K562 (cell line): ENCODE measurements around the gene ADORA2B. TPM values are rescaled to one million over a fixed set of nuclear protein-coding genes. Genes with fewer than 3 reads are reported as not detected.

Source experiments
- ATAC-seq: fragments of 200-7000 bp; cut with Tn5 transposase; 3 replicates; pipeline ENCODE4 v1.9.1; 2020; ENCODE audit warnings: moderate library complexity
- BruUV-seq: library from RNA; stranded (reverse); fragments of 400-500 nt; replicated peaks from 2 replicates; lab custom pipeline; 2021; lab: Mats Ljungman, UMichigan
- CTCF ChIA-PET: fragments of 300-600 bp; formaldehyde crosslinking; extraction: SDS; loops from one replicate; lab custom pipeline; 2021; ENCODE audit warnings: low intra/inter-chr PET ratio; lab: Yijun Ruan, JAX
- POLR2A ChIA-PET: fragments of 300-600, 350-650 bp; sonication (Branson Sonifier 250); formaldehyde crosslinking; extraction: SDS; loops from one replicate; lab custom pipeline; 2021; ENCODE audit warnings: antibody characterized with exemption, inconsistent platforms; lab: Yijun Ruan, JAX
- DNase-seq, 4 experiments: peaks; one replicate each; pipeline versions ENCODE4 v3.0.0 to v3.0.0-alpha.2; 2011 to 2018; ENCODE audit warnings: low spot score in 3 of 4, mixed read lengths in 3 of 4; ENCODE audit errors: extremely low read depth in 1 of 4
- FAIRE-seq: peaks from 2 replicates; lab custom pipeline; 2011; peaks lifted over from hg19 to GRCh38; lab: Jason Lieb, UNC
- H2AFZ ChIP-seq: 2 replicates; pipeline ENCODE4 v1.6.0; 2011; ENCODE audit warnings: low read depth, low read length, control low read depth, inconsistent platforms
- H3K27ac ChIP-seq: fragments of 200-600 bp; 3 replicates; pipeline ENCODE4 v1.8.0; 2011; ENCODE audit warnings: low read depth, mild to moderate bottlenecking, control low read depth, inconsistent platforms, low read length, moderate library complexity, mixed read lengths; ENCODE audit errors: extremely low read depth
- H3K27me3 ChIP-seq, 2 experiments: fragments of 300-600 bp in 1 of 2; 2 replicates in 1 of 2; 3 replicates in 1 of 2; pipeline versions ENCODE4 v1.6.0 to v1.8.0; 2011; ENCODE audit warnings: inconsistent platforms in 2 of 2, low read length in 2 of 2, mild to moderate bottlenecking in 1 of 2, mixed read lengths in 1 of 2, moderate library complexity in 1 of 2; ENCODE audit not compliant: control insufficient read depth in 2 of 2, insufficient read depth in 2 of 2
- H3K36me3 ChIP-seq: fragments of 300-600 bp; 3 replicates; pipeline ENCODE4 v1.8.0; 2011; ENCODE audit warnings: mild to moderate bottlenecking, low read length, inconsistent platforms; ENCODE audit not compliant: control insufficient read depth, insufficient read depth
- H3K4me1 ChIP-seq, 2 experiments: fragments of 200-600 bp in 1 of 2; replicated peaks in 1 of 2; 2 replicates in 1 of 2; 3 replicates in 1 of 2; pipeline versions ENCODE4 v1.5.1 to v1.8.0; 2011; ENCODE audit warnings: inconsistent platforms in 2 of 2, low read length in 2 of 2, mild to moderate bottlenecking in 1 of 2, mixed read lengths in 1 of 2, moderate library complexity in 1 of 2; ENCODE audit not compliant: control insufficient read depth in 2 of 2, insufficient read depth in 2 of 2
- H3K4me2 ChIP-seq: 2 replicates; pipeline ENCODE4 v1.6.1; 2011; ENCODE audit warnings: low read length, control low read depth, inconsistent platforms, mixed read lengths; ENCODE audit not compliant: insufficient read depth
- H3K4me3 ChIP-seq: fragments of 200-600 bp; sonication (generic), shearing (Covaris generic); 2 replicates; pipeline ENCODE4 v1.5.1; 2016; ENCODE audit warnings: control low read depth, inconsistent platforms
- H3K79me2 ChIP-seq: fragments of 200-600 bp; 3 replicates; pipeline ENCODE4 v1.8.0; 2011; ENCODE audit warnings: low read length, inconsistent platforms; ENCODE audit not compliant: control insufficient read depth, insufficient read depth
- H3K9ac ChIP-seq, 2 experiments: 2 replicates each; pipeline versions ENCODE4 v1.6.0 to v1.6.1; 2011; ENCODE audit warnings: low read depth in 2 of 2, low read length in 2 of 2, control low read depth in 1 of 2, inconsistent platforms in 1 of 2, mild to moderate bottlenecking in 1 of 2, mixed read lengths in 1 of 2; ENCODE audit not compliant: insufficient read depth in 1 of 2
- H3K9me1 ChIP-seq: one replicate; pipeline ENCODE4 v1.6.0; 2011; ENCODE audit warnings: inconsistent platforms, mild to moderate bottlenecking, low read length, moderate library complexity; ENCODE audit not compliant: control insufficient read depth, insufficient read depth
- H3K9me3 ChIP-seq: replicated peaks from 2 replicates; pipeline ENCODE4 v1.5.1; 2011; ENCODE audit warnings: low read depth, low read length, inconsistent platforms; ENCODE audit not compliant: control insufficient read depth, insufficient read depth
- H4K20me1 ChIP-seq: replicated peaks from 2 replicates; pipeline ENCODE4 v1.6.1; 2011; ENCODE audit warnings: low read length, inconsistent platforms, mixed read lengths; ENCODE audit not compliant: control insufficient read depth, insufficient read depth
- DEAF1 ChIP-seq: fragments of 450-650 bp; formaldehyde crosslinking; IDR thresholded peaks from 2 replicates; pipeline ENCODE4 v1.4.0; 2020; ENCODE audit warnings: mild to moderate bottlenecking, moderate library complexity
- GATA2 ChIP-seq: sonication (generic); formaldehyde crosslinking; IDR thresholded peaks from 2 replicates; pipeline ENCODE4 v1.4.0; 2020; ENCODE audit warnings: mild to moderate bottlenecking, missing genetic modification reagents
- MLLT1 ChIP-seq, 2 experiments: fragments of 450-650 bp; IDR thresholded peaks; 2 replicates each; pipeline ENCODE4 v1.6.1; 2016
- PKNOX1 ChIP-seq: fragments of 450-650 bp; IDR thresholded peaks from 2 replicates; pipeline ENCODE4 v1.6.1; 2016
- ZBTB49 ChIP-seq: sonication (generic); formaldehyde crosslinking; IDR thresholded peaks from 2 replicates; pipeline ENCODE4 v1.8.0; 2022; ENCODE audit warnings: missing genetic modification reagents, mild to moderate bottlenecking, borderline replicate concordance
- ZNF121 ChIP-seq: sonication (generic); formaldehyde crosslinking; conservative IDR thresholded peaks from 2 replicates; pipeline ENCODE4 v1.8.0; 2022; ENCODE audit warnings: missing genetic modification reagents
- WGBS: fragments of 100-300 bp; shearing (Covaris generic); methylation state at CpG from one replicate; pipeline ENCODE4 v1.1.6; 2016; ENCODE audit warnings: low coverage, mixed read lengths; ENCODE audit not compliant: insufficient coverage; ENCODE audit errors: missing lambda C conversion rate; 5-methylcytosine and 5-hydroxymethylcytosine counted together
- in situ Hi-C: fragments of 300-500 bp; cut with MboI; formaldehyde crosslinking; loops from 4 replicates; pipeline ENCODE4 v1.15.0; 2018; ENCODE audit warnings: inconsistent platforms, mixed read lengths
- intact Hi-C: fragments of 100-400 bp; cut with micrococcal nuclease; formaldehyde crosslinking; loops from 2 replicates; pipeline ENCODE4 v1.14.2; 2022
- polyA plus RNA-seq, 8 experiments: library from polyadenylated mRNA; depleted of rRNA in 4 of 8; stranded (reverse) in 5 of 8; unstranded in 3 of 8; fragments of >200 nt; fragmentation: Nextera tagmentation in 2 of 8; fragmentation: Illumina TruSeq in 1 of 8; extraction: Ambion mirVana in 2 of 8; extraction: Trizol in 1 of 8; gene quantifications; 2 replicates each; pipeline versions ENCODE4 v1.2.1 to v1.2.3, GENCODE V29; 2011 to 2014; ENCODE audit warnings: inconsistent platforms in 1 of 8, missing spikeins in 1 of 8
- total RNA-seq, 7 experiments: library from RNA; depleted of rRNA in 6 of 7; stranded (reverse); fragments of >200 nt in 6 of 7; fragmentation: Illumina TruSeq in 2 of 7; extraction: Trizol in 2 of 7; gene quantifications; 2 replicates each; pipeline versions ENCODE4 v1.2.1 to v1.2.3, GENCODE V29; 2011 to 2021; ENCODE audit warnings: low replicate concordance in 1 of 7

Gene ADORA2B
- total and polyA plus RNA-seq, 9 of the 15 experiments (the other 6 are each of a cell fraction or from before 2014, with no cell fraction given), result 6.4 to 16.6 (median 10.5) TPM

- TF ChIP-seq ZBTB49 (CRISPR knock-in tag) (no peak), PKNOX1 (no peak), DEAF1 (CRISPR knock-in tag) (no peak)
These were observed 22.9 kb downstream of the ADORA2B start (continued) for GRCh38 chr17:15967706-15968399.

GRCh38 chr17:15969463-15969862 lies 24.5 kb downstream of the ADORA2B start:
- H3K27me3 ChIP-seq, result no peaks in the 10 kb centered on the region
- DNase-seq, result no peak
- H3K9me1 ChIP-seq, result no peaks in the 10 kb centered on the region
- no peaks in the 10 kb centered on the region for H3K9me3 ChIP-seq
- H3K4me3 ChIP-seq, result no peak overlapping the region
- no peak overlapping the region for H3K4me2 ChIP-seq
- no peak for FAIRE-seq
- no TSS peak for BruUV-seq
- peaks cover 27 to 51% of the 10 kb centered on the region in 2 experiments for H3K4me1 ChIP-seq
- no peak overlapping the region for H3K27ac ChIP-seq
- no peak for TF ChIP-seq ZNF121
- TF ChIP-seq MLLT1 (IDR thresholded peaks at IDR 0.05), result no peak
- TF ChIP-seq GATA2, result no peak
- in situ Hi-C loops, result loop anchor here (25.0 kb wide), 1 partner anchor 707 kb away; the partner anchor contains the start of gene PMP22
- H3K9ac ChIP-seq, result no peak overlapping the region
- WGBS, result 96% methylated on average over 8 of the region's 8 CpGs
- ChIA-PET CTCF (no interaction called here), POLR2A (interaction anchor here (1.1 kb wide), 1 partner anchor 11 kb away, joined by 5 read pairs; no protein-coding TSS in a partner anchor)
- no peak for ATAC-seq
- peaks cover 50% of the 10 kb centered on the region for H3K79me2 ChIP-seq
- no peak overlapping the region for H2AFZ ChIP-seq
- peaks cover 9% of the 10 kb centered on the region; the same call in 2 of the 3 replicates for H3K36me3 ChIP-seq
- intact Hi-C loops, result no loop called here
- H4K20me1 ChIP-seq, result no peaks in the 10 kb centered on the region
